Activated CD4-positive, alpha-beta T cell treated with anti-CD3 and anti-CD28 coated beads for 36 hours (primary cell): ENCODE results near the gene C12orf43. TPM values are rescaled to one million over a fixed set of nuclear protein-coding genes. Genes with fewer than 3 reads are reported as not detected.

Experiments
- ATAC-seq: fragments of 200-7000 bp; cut with Tn5 transposase; one replicate; pipeline ENCODE4 v1.10.0; 2021; ENCODE audit warnings: mild to moderate bottlenecking, moderate library complexity
- CTCF ChIA-PET: fragments of 350-600 bp; sonication (Branson Sonifier 250); formaldehyde crosslinking; loops from one replicate; lab custom pipeline; 2021; ENCODE audit warnings: antibody characterized with exemption; lab: Charles Lee
- POLR2A ChIA-PET: fragments of 350-600 bp; sonication (Branson Sonifier 250); formaldehyde crosslinking; loops from one replicate; lab custom pipeline; 2021; ENCODE audit warnings: antibody characterized with exemption, inconsistent platforms; lab: Charles Lee
- DNase-seq: peaks from one replicate; pipeline ENCODE4 v3.0.0-alpha.2; 2020
- H3K27ac Mint-ChIP-seq: one replicate; pipeline ENCODE4 v1.8.0; 2021; ENCODE audit warnings: mixed read lengths
- H3K27me3 Mint-ChIP-seq: one replicate; pipeline ENCODE4 v1.8.0; 2021; ENCODE audit warnings: mixed read lengths
- H3K36me3 Mint-ChIP-seq: one replicate; pipeline ENCODE4 v1.8.0; 2021; ENCODE audit warnings: low read depth, mixed read lengths
- H3K4me1 Mint-ChIP-seq: one replicate; pipeline ENCODE4 v1.8.0; 2021; ENCODE audit warnings: mixed read lengths
- H3K4me3 Mint-ChIP-seq: one replicate; pipeline ENCODE4 v1.8.0; 2021; ENCODE audit warnings: mild to moderate bottlenecking, moderate library complexity, mixed read lengths
- H3K9me3 Mint-ChIP-seq: one replicate; pipeline ENCODE4 v1.8.0; 2021; ENCODE audit warnings: low read depth, mixed read lengths
- intact Hi-C, 2 experiments: fragments of 100-400 bp; cut with DNase I in 1 of 2; cut with micrococcal nuclease in 1 of 2; formaldehyde crosslinking; loops; one replicate each; pipeline versions ENCODE4 v1.14.2 to v1.15.1; 2022 to 2024; cut with DNase I, micrococcal nuclease
- total RNA-seq, 2 experiments: library from RNA; stranded (reverse); gene quantifications; one replicate each; pipeline ENCODE4 v1.2.3, GENCODE V29; 2021

Gene C12orf43
- total RNA-seq, 2 experiments from 2014 or later, result 22.8 to 23.8 TPM

DNA sequence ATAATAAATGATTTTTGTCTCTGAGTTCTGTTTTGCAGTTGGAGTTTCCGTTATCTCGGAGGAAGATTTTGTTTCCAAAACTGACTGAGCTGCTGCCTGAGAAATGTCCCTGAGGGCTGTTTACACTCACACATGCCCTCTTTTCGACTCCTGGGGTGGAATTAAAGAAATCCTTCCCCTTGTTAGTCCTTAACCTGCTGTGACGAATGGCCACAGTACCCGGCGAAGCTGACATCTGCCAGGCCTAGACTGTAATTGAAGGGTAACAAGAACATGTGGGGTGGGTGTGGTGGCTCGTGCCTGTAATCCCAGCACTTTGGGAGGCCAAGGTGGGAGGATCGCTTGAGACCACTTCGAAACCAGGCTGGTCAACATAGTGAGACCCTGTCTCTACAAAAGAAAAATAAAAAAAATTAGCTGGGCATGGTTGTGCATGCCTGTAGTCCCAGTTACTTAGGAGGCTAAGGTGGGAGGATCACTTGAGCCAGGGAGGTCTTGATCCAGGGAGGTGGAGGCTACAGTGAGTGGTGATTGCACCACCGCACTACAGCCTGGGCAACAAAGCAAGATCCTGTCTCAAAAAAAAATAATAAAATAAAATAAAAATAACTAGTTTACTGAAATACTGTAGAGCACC lies 14.4 kb upstream of the C12orf43 start:
- Mint-ChIP-seq H3K27ac (no peak overlapping the region), H3K36me3 (peaks cover 22% of the 10 kb centered on the region), H3K4me1 (peaks cover 33% of the 10 kb centered on the region), H3K4me3 (no peak overlapping the region), H3K9me3 (no peaks in the 10 kb centered on the region), H3K27me3 (no peaks in the 10 kb centered on the region)
- intact Hi-C loops, result no loop called here
- DNase-seq, result no peak
- no peak for ATAC-seq
- POLR2A ChIA-PET, result no interaction called here
- CTCF ChIA-PET, result interaction anchor here (0.8 kb wide), 2 partner anchors 29 to 79 kb away, joined by 3 read pairs; no protein-coding TSS in a partner anchor

GRCh38 chr12:121026274-121027045 lies 10.2 kb upstream of the C12orf43 start:
- ATAC-seq (peak; percentile 36), DNase-seq (no peak)
- no peaks in the 10 kb centered on the region for H3K4me1 Mint-ChIP-seq
- H3K36me3 Mint-ChIP-seq, result peaks cover 20% of the 10 kb centered on the region
- ChIA-PET CTCF (interaction anchor here (0.7 to 1.3 kb wide), 3 partner anchors 21 to 437 kb away, joined by 3 to 5 read pairs (median 3); no protein-coding TSS in a partner anchor), POLR2A (interaction anchor here (0.9 kb wide), 1 partner anchor 24 kb away, joined by 4 read pairs; no protein-coding TSS in a partner anchor)
- H3K27me3 Mint-ChIP-seq, result no peaks in the 10 kb centered on the region
- no peak overlapping the region for H3K4me3 Mint-ChIP-seq
- intact Hi-C loops, result no loop called here
- no peaks in the 10 kb centered on the region for H3K9me3 Mint-ChIP-seq
- H3K27ac Mint-ChIP-seq, result no peak overlapping the region

- H3K36me3 Mint-ChIP-seq, result peaks cover 14% of the 10 kb centered on the region
- ATAC-seq (no peak), DNase-seq (no peak)
- H3K27me3 Mint-ChIP-seq, result no peaks in the 10 kb centered on the region
- ChIA-PET CTCF (interaction anchor here (0.6 to 0.7 kb wide), 3 partner anchors 209 to 438 kb away, joined by 3 to 4 read pairs (median 3); no protein-coding TSS in a partner anchor), POLR2A (no interaction called here)
- peak overlapping the region; percentile 9 for H3K27ac Mint-ChIP-seq
- intact Hi-C loops, result no loop called here
- H3K9me3 Mint-ChIP-seq, result no peaks in the 10 kb centered on the region
- no peaks in the 10 kb centered on the region for H3K4me1 Mint-ChIP-seq
- H3K4me3 Mint-ChIP-seq, result no peak overlapping the region
These were observed 9.3 kb upstream of the C12orf43 start for GRCh38 chr12:121025442-121026226.

- CTCF ChIA-PET, result no interaction called here
- POLR2A ChIA-PET, result no interaction called here
- Mint-ChIP-seq H3K36me3 (peaks cover 12% of the 10 kb centered on the region), H3K27me3 (no peaks in the 10 kb centered on the region), H3K4me1 (no peaks in the 10 kb centered on the region), H3K27ac (no peak overlapping the region), H3K4me3 (no peak overlapping the region), H3K9me3 (no peaks in the 10 kb centered on the region)
- intact Hi-C loops, result no loop called here
- no peak for ATAC-seq
- DNase-seq, result no peak
These were observed 7.5 kb upstream of the C12orf43 start for GRCh38 chr12:121023799-121024198.

DNA sequence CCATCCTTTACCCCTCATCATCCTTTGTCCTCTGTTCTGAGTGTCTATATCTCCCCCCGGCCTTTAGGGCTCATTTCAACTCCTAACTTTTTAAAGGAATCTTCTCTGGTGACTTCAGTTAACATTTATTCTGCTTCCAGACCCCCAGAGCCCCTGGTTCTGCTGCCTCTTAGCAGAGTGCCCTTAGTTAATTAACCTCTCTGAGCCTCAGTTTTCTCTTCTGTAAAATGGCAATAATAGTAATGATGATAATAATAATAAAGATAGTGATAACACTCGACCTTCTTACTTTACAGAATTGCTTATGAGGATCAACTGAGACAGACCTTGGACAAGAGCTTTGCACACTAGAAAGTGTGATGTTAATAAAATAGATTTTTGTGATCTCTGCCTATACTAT lies 6.4 kb upstream of the C12orf43 start:
- Mint-ChIP-seq H3K4me1 (no peaks in the 10 kb centered on the region), H3K36me3 (peaks cover 12% of the 10 kb centered on the region), H3K4me3 (no peak overlapping the region), H3K27ac (no peak overlapping the region), H3K9me3 (no peaks in the 10 kb centered on the region), H3K27me3 (no peaks in the 10 kb centered on the region)
- POLR2A ChIA-PET, result no interaction called here
- DNase-seq (no peak), ATAC-seq (no peak)
- intact Hi-C loops, result no loop called here
- CTCF ChIA-PET, result no interaction called here

DNA sequence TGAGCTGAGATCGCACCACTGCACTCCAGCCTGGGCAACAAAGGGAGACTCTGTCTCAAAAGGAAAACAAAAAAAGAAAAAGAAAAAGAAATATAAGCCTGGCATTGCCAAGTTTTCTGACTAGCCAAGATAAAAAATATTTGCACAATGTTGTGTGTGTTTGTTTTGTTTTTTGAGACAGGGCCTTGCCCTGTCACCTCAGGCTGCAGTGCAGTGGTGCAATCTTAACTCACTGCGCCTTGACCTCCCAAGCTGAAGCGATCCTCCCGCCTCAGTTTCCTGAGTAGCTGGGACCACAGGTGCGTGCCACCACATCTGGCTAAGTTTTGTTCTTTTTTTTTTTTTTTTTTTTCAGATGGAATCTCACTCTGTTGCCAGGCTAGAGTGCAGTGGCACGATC lies 5.5 kb upstream of the C12orf43 start:
- Mint-ChIP-seq H3K27ac (no peak overlapping the region), H3K4me3 (no peak overlapping the region), H3K27me3 (no peaks in the 10 kb centered on the region), H3K9me3 (no peaks in the 10 kb centered on the region), H3K4me1 (no peaks in the 10 kb centered on the region), H3K36me3 (peaks cover 10% of the 10 kb centered on the region)
- CTCF ChIA-PET, result no interaction called here
- intact Hi-C loops, result no loop called here
- DNase-seq (no peak), ATAC-seq (no peak)
- POLR2A ChIA-PET, result no interaction called here

GRCh38 chr12:121018860-121019617 lies 2.8 kb upstream of the C12orf43 start:
- Mint-ChIP-seq H3K27me3 (no peaks in the 10 kb centered on the region), H3K36me3 (peaks cover 7% of the 10 kb centered on the region), H3K9me3 (no peaks in the 10 kb centered on the region), H3K4me1 (peaks cover 16% of the 10 kb centered on the region), H3K27ac (no peak overlapping the region), H3K4me3 (no peak overlapping the region)
- no peak for DNase-seq
- intact Hi-C loops, result loop anchor here (5.0 kb wide), 2 partner anchors 73 to 193 kb away; partner anchors contain the start of gene P2RX4 (in 1 of the 2)
- CTCF ChIA-PET, result interaction anchor here (0.6 to 1.4 kb wide), 5 partner anchors 9 to 624 kb away, joined by 3 to 4 read pairs (median 3); no protein-coding TSS in a partner anchor
- no peak for ATAC-seq
- POLR2A ChIA-PET, result interaction anchor here (0.6 kb wide), 1 partner anchor 82 kb away, joined by 7 read pairs; no protein-coding TSS in a partner anchor

GRCh38 chr12:121017966-121018491 lies 1.7 kb upstream of the C12orf43 start:
- ChIA-PET POLR2A (interaction anchor here (0.6 kb wide), 1 partner anchor 83 kb away, joined by 12 read pairs; no protein-coding TSS in a partner anchor), CTCF (interaction anchor here (1.1 to 2.1 kb wide), 3 partner anchors 10 to 42 kb away, joined by 3 to 7 read pairs (median 3); no protein-coding TSS in a partner anchor)
- ATAC-seq (no peak), DNase-seq (no peak)
- H3K36me3 Mint-ChIP-seq, result peaks cover 6% of the 10 kb centered on the region
- intact Hi-C loops, result loop anchor here (2.0 to 5.0 kb wide), 4 partner anchors 74 to 335 kb away; partner anchors contain the start of genes ANAPC5 (in 1 of the 2), CAMKK2 (in 1 of the 2) and P2RX4 (in 1 of the 2)
- H3K4me1 Mint-ChIP-seq, result peaks cover 16% of the 10 kb centered on the region
- H3K9me3 Mint-ChIP-seq, result no peaks in the 10 kb centered on the region
- H3K4me3 Mint-ChIP-seq, result no peak overlapping the region
- no peaks in the 10 kb centered on the region for H3K27me3 Mint-ChIP-seq
- H3K27ac Mint-ChIP-seq, result no peak overlapping the region

- intact Hi-C loops, result no loop called here
- CTCF ChIA-PET, result interaction anchor here (0.6 to 1.4 kb wide), 4 partner anchors 41 to 492 kb away, joined by 3 to 5 read pairs (median 4); no protein-coding TSS in a partner anchor
- no peak for DNase-seq
- H3K27me3 Mint-ChIP-seq, result no peaks in the 10 kb centered on the region
- H3K4me3 Mint-ChIP-seq, result no peak overlapping the region
- no peak for ATAC-seq
- POLR2A ChIA-PET, result no interaction called here
- peaks cover 26% of the 10 kb centered on the region for H3K36me3 Mint-ChIP-seq
- H3K27ac Mint-ChIP-seq, result no peak overlapping the region
- peaks cover 16% of the 10 kb centered on the region for H3K4me1 Mint-ChIP-seq
- no peaks in the 10 kb centered on the region for H3K9me3 Mint-ChIP-seq
These were observed 2.6 kb downstream of the C12orf43 start for GRCh38 chr12:121013715-121014114.

DNA sequence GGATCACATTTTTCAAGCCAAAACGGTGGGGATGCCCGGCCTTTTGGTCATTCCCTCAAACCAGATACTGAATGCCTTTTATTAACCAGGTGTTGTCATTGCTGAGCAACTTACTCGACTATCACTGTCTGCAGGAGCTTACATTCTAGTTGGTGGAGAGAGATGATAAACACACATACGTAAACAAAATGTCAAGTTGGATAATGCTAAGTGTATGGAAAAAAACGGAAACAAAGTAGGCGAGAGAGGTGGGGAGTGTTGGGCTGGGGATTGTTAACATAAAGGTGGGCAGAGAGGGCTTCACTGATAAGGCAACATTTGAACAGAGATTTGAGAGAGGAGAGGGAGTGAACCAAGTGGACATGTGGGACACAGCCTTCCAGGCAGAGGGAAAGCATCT lies 4.5 kb downstream of the C12orf43 start:
- no peaks in the 10 kb centered on the region for H3K27me3 Mint-ChIP-seq
- ChIA-PET POLR2A (no interaction called here), CTCF (interaction anchor here (0.7 kb wide), 1 partner anchor 37 kb away, joined by 3 read pairs; no protein-coding TSS in a partner anchor)
- ATAC-seq (no peak), DNase-seq (no peak)
- H3K36me3 Mint-ChIP-seq, result peaks cover 42% of the 10 kb centered on the region
- H3K4me3 Mint-ChIP-seq, result no peak overlapping the region
- H3K9me3 Mint-ChIP-seq, result no peaks in the 10 kb centered on the region
- H3K27ac Mint-ChIP-seq, result no peak overlapping the region
- intact Hi-C loops, result no loop called here
- peaks cover 16% of the 10 kb centered on the region for H3K4me1 Mint-ChIP-seq
